B cell (primary cell): ENCODE results near the gene ERGIC1.

Source experiments
- CTCF ChIP-seq: fragments of 200-600 bp; IDR thresholded peaks from one replicate; pipeline ENCODE4 v1.8.0; 2022; ENCODE audit warnings: antibody characterized with exemption, mild to moderate bottlenecking
- EZH2 ChIP-seq: IDR thresholded peaks from 2 replicates; pipeline ENCODE4 v1.6.1; 2012; ENCODE audit warnings: borderline replicate concordance, low read depth, mild to moderate bottlenecking, moderate library complexity, low read length; ENCODE audit not compliant: insufficient read depth, poor library complexity, severe bottlenecking

GRCh38 chr5:172801179-172801671, 32.8 kb upstream of the ERGIC1 start:
- TF ChIP-seq CTCF, result no peak
- TF ChIP-seq EZH2, result no peak
